HCT116 (cell line): ENCODE data around the gene PRKCD. TPM values are rescaled to one million over a fixed set of nuclear protein-coding genes. Genes with fewer than 3 reads are reported as not detected.

Experiments used
- ATAC-seq: fragments of 200-7000 bp; cut with Tn5 transposase; 2 replicates; pipeline ENCODE4 v1.9.1; 2020; ENCODE audit warnings: mild to moderate bottlenecking, moderate library complexity
- BruUV-seq: library from RNA; stranded (reverse); fragments of 400-500 nt; replicated peaks from 2 replicates; lab custom pipeline; 2021; lab: Mats Ljungman, UMichigan
- CTCF ChIA-PET: fragments of 300-600 bp; sonication (Branson Sonifier 250); formaldehyde crosslinking; loops from one replicate; lab custom pipeline; 2021; ENCODE audit warnings: antibody characterized with exemption; lab: Charles Lee
- POLR2A ChIA-PET: fragments of 300-600, 350-600 bp; sonication (Branson Sonifier 250); formaldehyde crosslinking; loops from one replicate; lab custom pipeline; 2021; ENCODE audit warnings: antibody characterized with exemption; lab: Charles Lee
- RAD21 ChIA-PET, 2 experiments: fragments of 300-600 bp; sonication (Branson Sonifier 250); formaldehyde crosslinking; loops; one replicate each; lab custom pipeline; 2023; ENCODE audit warnings: low total read pairs in 2 of 2; ENCODE audit not compliant: uncharacterized antibody in 2 of 2, unreplicated experiment in 2 of 2, low non-redundant PET in 1 of 2; lab: Charles Lee
- DNase-seq: peaks from one replicate; pipeline ENCODE4 v3.0.0-alpha.2; 2010; ENCODE audit warnings: low read depth, low spot score
- H2AFZ ChIP-seq: fragments of 200-600 bp; shearing (Covaris generic), sonication (generic); 2 replicates; pipeline ENCODE4 v1.6.1; 2017; ENCODE audit warnings: low read depth, mixed run types, mixed read lengths, antibody characterized with exemption, low read length; ENCODE audit not compliant: poor library complexity, severe bottlenecking
- H3K27ac ChIP-seq: 2 replicates; pipeline ENCODE4 v1.5.1; 2012; ENCODE audit warnings: low read depth, low read length
- H3K27me3 ChIP-seq: fragments of 200-600 bp; sonication (generic); 2 replicates; pipeline ENCODE4 v1.6.1; 2016; ENCODE audit warnings: mixed run types, low read length, mixed read lengths; ENCODE audit not compliant: insufficient read depth
- H3K36me3 ChIP-seq, 2 experiments: fragments of 200-500 bp in 1 of 2; fragments of 200-600 bp in 1 of 2; sonication (Bioruptor generic) in 1 of 2; sonication (generic) in 1 of 2; 2 replicates each; pipeline versions ENCODE4 v1.5.1 to v1.6.1; 2014 to 2016; ENCODE audit warnings: low read length in 2 of 2, inconsistent platforms in 1 of 2, mixed read lengths in 1 of 2, mixed run types in 1 of 2; ENCODE audit not compliant: insufficient read depth in 2 of 2, control insufficient read depth in 1 of 2
- H3K4me1 ChIP-seq, 2 experiments: fragments of 200-600 bp in 1 of 2; sonication (generic) in 1 of 2; 2 replicates each; pipeline versions ENCODE4 v1.5.1 to v1.6.1; 2012 to 2017; ENCODE audit warnings: low read length in 2 of 2, inconsistent platforms in 1 of 2, mild to moderate bottlenecking in 1 of 2, mixed read lengths in 1 of 2, mixed run types in 1 of 2, moderate library complexity in 1 of 2; ENCODE audit not compliant: insufficient read depth in 2 of 2, control insufficient read depth in 1 of 2
- H3K4me2 ChIP-seq: fragments of 200-600 bp; sonication (generic); 2 replicates; pipeline ENCODE4 v1.6.1; 2017; ENCODE audit warnings: mixed run types, low read length, mixed read lengths
- H3K4me3 ChIP-seq, 2 experiments: fragments of 200-600 bp in 1 of 2; sonication (generic) in 1 of 2; replicated peaks in 1 of 2; 2 replicates each; pipeline ENCODE4 v1.5.1; 2011 to 2016; ENCODE audit warnings: low read length in 2 of 2, control low read depth in 1 of 2, low read depth in 1 of 2, mild to moderate bottlenecking in 1 of 2, mixed read lengths in 1 of 2, mixed run types in 1 of 2
- H3K79me2 ChIP-seq: fragments of 200-600 bp; sonication (generic); 2 replicates; pipeline ENCODE4 v1.6.1; 2017; ENCODE audit warnings: mild to moderate bottlenecking, mixed run types, low read length, moderate library complexity, mixed read lengths; ENCODE audit not compliant: insufficient read depth
- H3K9ac ChIP-seq: fragments of 200-600 bp; sonication (generic); 2 replicates; pipeline ENCODE4 v1.6.1; 2016; ENCODE audit warnings: low read length, mixed read lengths
- H3K9me2 ChIP-seq: fragments of 200-600 bp; sonication (generic), shearing (Covaris generic); 2 replicates; pipeline ENCODE4 v1.6.1; 2017; ENCODE audit warnings: mixed run types, mild to moderate bottlenecking, moderate library complexity; ENCODE audit not compliant: insufficient read depth
- H3K9me3 ChIP-seq, 2 experiments: fragments of 200-500 bp in 1 of 2; fragments of 200-600 bp in 1 of 2; sonication (Bioruptor generic) in 1 of 2; sonication (generic) in 1 of 2; 2 replicates each; pipeline ENCODE4 v1.6.1; 2014 to 2017; ENCODE audit warnings: low read length in 2 of 2, mixed read lengths in 2 of 2, inconsistent platforms in 1 of 2, low read depth in 1 of 2, mild to moderate bottlenecking in 1 of 2, mixed run types in 1 of 2, moderate library complexity in 1 of 2; ENCODE audit not compliant: control insufficient read depth in 1 of 2, insufficient read depth in 1 of 2
- H4K20me1 ChIP-seq: fragments of 200-600 bp; sonication (generic), shearing (Covaris generic); 2 replicates; pipeline ENCODE4 v1.6.1; 2017; ENCODE audit warnings: mixed run types, mild to moderate bottlenecking, moderate library complexity; ENCODE audit not compliant: insufficient read depth
- EGR1 ChIP-seq: IDR thresholded peaks from 2 replicates; pipeline ENCODE4 v1.6.1; 2012; ENCODE audit warnings: low read depth
- ELF1 ChIP-seq: IDR thresholded peaks from 2 replicates; pipeline ENCODE4 v1.6.1; 2012; ENCODE audit warnings: low read depth, borderline replicate concordance
- EZH2 ChIP-seq: fragments of 200-600 bp; sonication (generic); IDR thresholded peaks from 2 replicates; pipeline ENCODE4 v1.6.1; 2017; ENCODE audit warnings: antibody characterized with exemption, mixed run types
- EZH2phosphoT487 ChIP-seq: fragments of 200-600 bp; IDR thresholded peaks from 2 replicates; pipeline ENCODE4 v1.6.1; 2018; ENCODE audit warnings: antibody characterized with exemption, borderline replicate concordance
- FOSL1 ChIP-seq: IDR thresholded peaks from 2 replicates; pipeline ENCODE4 v1.6.1; 2012; ENCODE audit warnings: low read depth
- JUND ChIP-seq: IDR thresholded peaks from 2 replicates; pipeline ENCODE4 v1.6.1; 2012
- POLR2AphosphoS5 ChIP-seq: IDR thresholded peaks from 2 replicates; pipeline ENCODE4 v1.6.1; 2011; ENCODE audit warnings: mild to moderate bottlenecking, low read depth, low read length, moderate library complexity
- RAD21 ChIP-seq: IDR thresholded peaks from 2 replicates; pipeline ENCODE4 v1.6.1; 2012; ENCODE audit warnings: low read depth, mild to moderate bottlenecking
- SRF ChIP-seq: IDR thresholded peaks from 2 replicates; pipeline ENCODE4 v1.6.1; 2012; ENCODE audit warnings: low read depth
- TCF7L2 ChIP-seq: IDR thresholded peaks from 2 replicates; pipeline ENCODE4 v1.7.0; 2011; ENCODE audit warnings: borderline replicate concordance, inconsistent platforms; ENCODE audit not compliant: insufficient read depth, insufficient read length; ENCODE audit errors: extremely low read depth
- ZNF274 ChIP-seq: fragments of 200-500 bp; sonication (Bioruptor generic); IDR thresholded peaks from 2 replicates; pipeline ENCODE4 v1.6.1; 2014; ENCODE audit warnings: mild to moderate bottlenecking, low read depth, low read length, inconsistent platforms
- intact Hi-C: fragments of 100-400 bp; cut with micrococcal nuclease; formaldehyde crosslinking; loops from 2 replicates; pipeline ENCODE4 v1.10.0; 2022
- total RNA-seq: library from RNA; stranded (reverse); gene quantifications from one replicate; pipeline ENCODE4 v1.2.1, GENCODE V29; 2021; ENCODE audit not compliant: unreplicated experiment
- TF ChIP-seq, protein P1 (sequence below): IDR thresholded peaks from 2 replicates; pipeline ENCODE4 v1.6.1; 2012

The PRKCD gene
- total RNA-seq, 1 experiment from 2014 or later: 34.4 TPM

DNA sequence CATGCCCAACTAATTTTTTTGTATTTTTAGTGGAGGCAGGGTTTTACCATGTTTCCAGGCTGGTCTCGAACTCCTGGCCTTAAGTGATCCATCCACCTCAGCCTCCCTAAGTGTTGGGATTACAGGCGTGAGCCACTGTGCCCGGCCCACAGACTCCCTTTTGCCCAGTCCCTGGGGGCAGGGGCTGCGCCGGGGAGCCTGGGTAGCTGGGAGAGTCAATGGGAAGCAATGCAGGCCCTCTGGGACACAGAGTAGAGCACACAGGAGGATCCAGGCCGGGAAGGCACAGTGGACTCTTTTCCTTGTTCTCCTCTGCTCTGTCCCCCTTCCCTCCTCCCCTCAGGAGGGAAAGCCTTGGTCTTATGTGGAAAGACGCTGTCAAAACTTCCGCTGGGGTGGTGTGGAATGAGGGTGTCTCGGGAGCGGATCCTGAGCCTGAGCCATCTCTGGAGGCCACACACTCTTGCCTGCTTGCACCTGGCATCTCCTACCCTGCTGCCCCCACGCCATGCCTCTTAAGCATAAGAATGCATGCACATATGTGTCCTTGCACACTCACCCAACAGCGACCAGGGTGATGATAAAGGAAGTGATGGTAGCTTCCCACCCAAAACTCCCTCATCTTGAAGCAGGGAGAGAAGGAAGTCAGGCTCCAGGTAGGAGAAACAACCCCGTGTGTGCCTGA is 11.9 kb upstream of the PRKCD start:
- intact Hi-C loops: no loop called here
- Histone ChIP-seq H3K36me3 (no peaks in the 10 kb centered on the region), H4K20me1 (no peaks in the 10 kb centered on the region), H3K4me3 (no peak overlapping the region), H3K27ac (no peak overlapping the region), H3K9me2 (no peaks in the 10 kb centered on the region), H3K9me3 (no peaks in the 10 kb centered on the region), H3K79me2 (no peaks in the 10 kb centered on the region), H2AFZ (no peak overlapping the region), H3K4me2 (no peak overlapping the region), H3K27me3 (no peaks in the 10 kb centered on the region), H3K4me1 (peaks cover 4 to 17% of the 10 kb centered on the region in 2 experiments; a peak in 3 of 4 replicates), H3K9ac (no peak overlapping the region)
- no peak for ATAC-seq
- ChIA-PET CTCF (interaction anchor here (1.1 kb wide), 1 partner anchor 35 kb away, joined by 3 read pairs; no protein-coding TSS in a partner anchor), RAD21 (no interaction called here), POLR2A (no interaction called here)
- no TSS peak for BruUV-seq
- TF ChIP-seq RAD21: no peak
- TF ChIP-seq FOSL1: no peak
- TF ChIP-seq, protein P1, sequence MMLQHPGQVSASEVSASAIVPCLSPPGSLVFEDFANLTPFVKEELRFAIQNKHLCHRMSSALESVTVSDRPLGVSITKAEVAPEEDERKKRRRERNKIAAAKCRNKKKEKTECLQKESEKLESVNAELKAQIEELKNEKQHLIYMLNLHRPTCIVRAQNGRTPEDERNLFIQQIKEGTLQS: no peak
- no peak for TF ChIP-seq ZNF274
- no peak for TF ChIP-seq ELF1
- no peak for TF ChIP-seq EZH2
- TF ChIP-seq EGR1: no peak
- TF ChIP-seq JUND: no peak
- TF ChIP-seq SRF: no peak
- TF ChIP-seq TCF7L2: no peak
- no peak for TF ChIP-seq EZH2phosphoT487
- no peak for TF ChIP-seq POLR2AphosphoS5
- DNase-seq: no peak
